Left lobe of liver (tissue), 2 donors: ENCODE results near the gene TEX35. TPM values are rescaled to one million over a fixed set of nuclear protein-coding genes. Genes with fewer than 3 reads are reported as not detected.

Experiments used
- ATAC-seq: fragments of 200-7000 bp; cut with Tn5 transposase; one replicate; pipeline ENCODE4 v1.9.1; 2020; ENCODE audit warnings: mild to moderate bottlenecking, moderate library complexity
- DNase-seq: peaks from one replicate; pipeline ENCODE4 v3.0.0-alpha.2; 2020; ENCODE audit warnings: low spot score
- total RNA-seq: library from RNA; stranded (reverse); gene quantifications from one replicate; pipeline ENCODE4 v1.2.1, GENCODE V29; 2021
- donor health status: DM: no; HTN: no; CAD: no; lungs with moderate emphysema.
- donor health status: DM: no; HTN: yes; CAD: no.

TEX35 gene
- total RNA-seq, 1 donor from 2014 or later, result not detected

- ATAC-seq (peak; percentile 19), DNase-seq (no peak)
Observed at GRCh38 chr1:178513278-178513983, 522 bp downstream of the TEX35 start.

- ATAC-seq (no peak), DNase-seq (no peak)
Observed at GRCh38 chr1:178516110-178516509, 3.2 kb downstream of the TEX35 start.

- no peak for ATAC-seq
- no peak for DNase-seq
Observed at GRCh38 chr1:178518894-178519293, 6.0 kb downstream of the TEX35 start.

- ATAC-seq (no peak), DNase-seq (no peak)
Observed at GRCh38 chr1:178520803-178521202, 7.9 kb downstream of the TEX35 start.

- ATAC-seq (no peak), DNase-seq (no peak)
Observed at GRCh38 chr1:178521241-178521640, 8.3 kb downstream of the TEX35 start.

- no peak for DNase-seq
- no peak for ATAC-seq
Observed at GRCh38 chr1:178527117-178527516, 14.2 kb downstream of the TEX35 start.

GRCh38 chr1:178528228-178528952 is 15.5 kb downstream of the TEX35 start:
- no peak for DNase-seq
- no peak for ATAC-seq

GRCh38 chr1:178528953-178529335 is 16.0 kb downstream of the TEX35 start:
- ATAC-seq (no peak), DNase-seq (no peak)

- ATAC-seq, result peak; percentile 92
- peak; percentile 91 for DNase-seq
Observed at GRCh38 chr1:178529364-178530036, 16.6 kb downstream of the TEX35 start.

GRCh38 chr1:178530037-178530402 is 17.1 kb downstream of the TEX35 start:
- DNase-seq (no peak), ATAC-seq (no peak)

- ATAC-seq, result no peak
- DNase-seq, result no peak
Observed at GRCh38 chr1:178530502-178530901, 17.6 kb downstream of the TEX35 start.

GRCh38 chr1:178531887-178532286 is 19.0 kb downstream of the TEX35 start:
- peak; percentile 47 for DNase-seq
- ATAC-seq, result no peak

GRCh38 chr1:178532392-178532791 is 19.5 kb downstream of the TEX35 start:
- DNase-seq, result peak; percentile 86
- peak; percentile 68 for ATAC-seq

- no peak for ATAC-seq
Observed at GRCh38 chr1:178533121-178533946, 20.4 kb downstream of the TEX35 start.

GRCh38 chr1:178534137-178534868 is 21.4 kb downstream of the TEX35 start:
- ATAC-seq (no peak), DNase-seq (no peak)

More at GRCh38 chr1:178533121-178533946, 20.4 kb downstream of the TEX35 start:
- DNase-seq, result no peak

GRCh38 chr1:178536329-178536728 is 23.4 kb downstream of the TEX35 start:
- DNase-seq (no peak), ATAC-seq (no peak)

GRCh38 chr1:178536844-178537371 is 24.0 kb downstream of the TEX35 start:
- ATAC-seq (peak; percentile 84), DNase-seq (peak; percentile 92)

GRCh38 chr1:178537382-178538090 is 24.6 kb downstream of the TEX35 start:
- DNase-seq, result peak; percentile 87
- peak; percentile 38 for ATAC-seq

GRCh38 chr1:178538192-178538916 is 25.4 kb downstream of the TEX35 start:
- DNase-seq (no peak), ATAC-seq (no peak)
